Breast epithelium (tissue), 4 donors: ENCODE data around the gene SLFN13. TPM values are rescaled to one million over a fixed set of nuclear protein-coding genes. Genes with fewer than 3 reads are reported as not detected.
A peak's percentile ranks its signal among the peaks of the same experiment; 100 is the strongest.
"Not testable (repeated sequence)": the region's sequence is repeated elsewhere in the genome, so short reads cannot be mapped to it uniquely, and the experiment has no call there.

Source experiments
- DNase-seq, 2 donors: peaks; one replicate each; pipeline ENCODE4 v3.0.0-alpha.2; 2019; ENCODE audit warnings: low spot score in 2 of 2
- H3K27ac ChIP-seq, 2 donors: fragments of 200-600 bp; sonication (generic) in 1 of 2; one replicate each; pipeline ENCODE4 v1.5.1; 2016 to 2019; ENCODE audit warnings: mild to moderate bottlenecking in 1 of 2
- H3K27me3 ChIP-seq, 2 donors: fragments of 200-600 bp; sonication (generic) in 1 of 2; one replicate each; pipeline versions ENCODE4 v1.5.1 to v1.6.0; 2017 to 2019; ENCODE audit warnings: control low read depth in 1 of 2, mild to moderate bottlenecking in 1 of 2
- H3K36me3 ChIP-seq: fragments of 200-600 bp; one replicate; pipeline ENCODE4 v1.5.1; 2019
- H3K4me1 ChIP-seq, 2 donors: fragments of 200-600 bp; sonication (generic); one replicate each; pipeline ENCODE4 v1.5.1; 2016 to 2019; ENCODE audit warnings: control low read depth in 1 of 2
- H3K4me3 ChIP-seq, 3 donors: fragments of 200-600 bp; sonication (generic); 1 replicate in 2 of 3; 2 replicates in 1 of 3; pipeline ENCODE4 v1.5.1; 2016 to 2019; ENCODE audit warnings: mild to moderate bottlenecking in 3 of 3, moderate library complexity in 2 of 3
- H3K9me3 ChIP-seq, 2 donors: fragments of 200-600 bp; sonication (generic) in 1 of 2; one replicate each; pipeline ENCODE4 v1.5.1; 2016 to 2019; ENCODE audit warnings: control low read depth in 1 of 2
- CTCF ChIP-seq, 3 donors: fragments of 450-650 bp; IDR thresholded peaks; one replicate each; pipeline ENCODE4 v1.5.1; 2016 to 2017; ENCODE audit warnings: antibody characterized with exemption in 3 of 3, mild to moderate bottlenecking in 3 of 3, moderate library complexity in 3 of 3
- POLR2A ChIP-seq: fragments of 450-650 bp; IDR thresholded peaks from one replicate; pipeline ENCODE4 v1.6.1; 2016; ENCODE audit warnings: antibody characterized with exemption, mild to moderate bottlenecking, moderate library complexity
- POLR2AphosphoS5 ChIP-seq, 3 donors: sonication (generic); formaldehyde crosslinking; IDR thresholded peaks; one replicate each; pipeline ENCODE4 v1.6.1; 2017; ENCODE audit warnings: antibody characterized with exemption in 3 of 3
- intact Hi-C: fragments of 100-400 bp; cut with DNase I; formaldehyde crosslinking; loops from one replicate; pipeline ENCODE4 v1.15.1; 2023; ENCODE audit warnings: low total_unique reads
- total RNA-seq, 3 donors: library from RNA; depleted of rRNA; stranded (reverse); fragments of >200 nt; gene quantifications; one replicate each; pipeline ENCODE4 v1.1.0, GENCODE V29; 2016

The SLFN13 gene
- total RNA-seq, 3 donors from 2014 or later = 3.7 to 33.7 (median 26.5) TPM

DNA sequence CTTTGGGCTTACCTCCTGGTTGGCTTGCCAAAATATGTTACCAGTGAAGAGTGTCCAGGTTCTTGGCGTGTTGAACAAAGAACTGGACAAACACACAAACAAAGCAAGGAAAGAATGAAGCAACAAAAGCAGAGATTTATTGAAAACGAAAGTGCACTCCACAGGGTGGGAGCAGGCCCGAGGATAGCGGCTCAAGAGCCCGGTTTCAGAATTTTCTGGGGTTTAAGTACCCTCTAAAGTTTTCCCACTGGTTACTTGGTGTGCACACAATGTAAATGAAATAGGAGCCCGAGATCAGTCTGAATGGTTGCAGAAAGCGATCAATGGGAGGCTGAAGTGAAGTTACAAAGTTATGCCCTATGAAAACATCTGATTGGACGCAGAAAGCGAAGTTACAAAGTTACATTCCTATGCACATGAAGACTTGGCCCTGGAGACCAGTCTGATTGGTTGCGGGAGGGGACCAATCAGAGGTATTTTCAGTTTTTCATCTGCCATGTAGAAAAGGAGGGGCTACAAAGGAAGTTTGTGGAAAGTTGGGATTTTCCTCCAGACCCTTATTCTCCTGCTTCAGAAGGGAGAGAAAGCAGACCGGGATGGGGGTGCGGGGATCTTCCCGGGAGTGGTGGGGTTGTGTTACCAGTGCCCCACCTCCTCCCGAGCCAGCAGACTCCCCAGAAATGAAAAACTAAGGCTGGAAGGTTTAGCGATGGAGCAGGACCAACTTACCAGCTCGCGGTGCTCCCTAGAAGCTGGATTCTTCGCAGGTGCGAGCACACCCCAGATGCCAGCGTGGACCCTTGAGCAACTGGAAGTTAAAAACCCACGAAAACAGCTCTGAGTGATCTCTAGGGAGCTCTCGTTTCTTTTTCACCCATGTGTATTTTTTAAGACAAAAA lies 16.1 kb downstream of the SLFN13 start, which contains the start of gene SLFN12:
TSS of gene SLFN12 (minus strand) at position 325 of the 899 bp plus-strand sequence. CDS start 9,472 bp downstream, outside the sequence.
- DNase-seq = peak in 1 of 2 donors; percentile 67
- H3K4me3 ChIP-seq = peak within 1 kb of the TSS; percentile 47 to 68 (median 61)
- H3K36me3 ChIP-seq = no peaks in the 10 kb centered on the region
- TF ChIP-seq CTCF (IDR thresholded peaks at IDR 0.05) = no peak
- TF ChIP-seq POLR2AphosphoS5 (IDR thresholded peaks at IDR 0.05) = no peak
- no peak for TF ChIP-seq POLR2A
- H3K27me3 ChIP-seq = no peaks in the 10 kb centered on the region
- peak within 1 kb of the TSS; percentile 82 to 90 for H3K27ac ChIP-seq
- intact Hi-C loops = no loop called here
- H3K9me3 ChIP-seq = no peaks in the 10 kb centered on the region
- H3K4me1 ChIP-seq = peaks cover 0 to 12% of the 10 kb centered on the region in 2 donors

GRCh38 chr17:35429702-35430101 lies 18.9 kb downstream of the SLFN13 start:
- TF ChIP-seq CTCF (IDR thresholded peaks at IDR 0.05) = no peak
- no peak for TF ChIP-seq POLR2A
- TF ChIP-seq POLR2AphosphoS5 (IDR thresholded peaks at IDR 0.05) = no peak
- DNase-seq = no peak
- Histone ChIP-seq H3K36me3 (no peaks in the 10 kb centered on the region), H3K27ac (no peak overlapping the region), H3K9me3 (no peaks in the 10 kb centered on the region), H3K4me3 (no peak overlapping the region), H3K4me1 (peaks cover 0 to 12% of the 10 kb centered on the region in 2 donors), H3K27me3 (no peaks in the 10 kb centered on the region)
- intact Hi-C loops = no loop called here

GRCh38 chr17:35428229-35428628 lies 20.3 kb downstream of the SLFN13 start:
- Histone ChIP-seq H3K27ac (no peak overlapping the region), H3K27me3 (no peaks in the 10 kb centered on the region), H3K9me3 (no peaks in the 10 kb centered on the region), H3K4me1 (peaks cover 0 to 5% of the 10 kb centered on the region in 2 donors), H3K4me3 (no peak overlapping the region), H3K36me3 (no peaks in the 10 kb centered on the region)
- no peak for TF ChIP-seq POLR2AphosphoS5 (IDR thresholded peaks at IDR 0.05)
- TF ChIP-seq POLR2A = no peak
- no peak for TF ChIP-seq CTCF (IDR thresholded peaks at IDR 0.05)
- intact Hi-C loops = no loop called here
- DNase-seq = no peak

DNA sequence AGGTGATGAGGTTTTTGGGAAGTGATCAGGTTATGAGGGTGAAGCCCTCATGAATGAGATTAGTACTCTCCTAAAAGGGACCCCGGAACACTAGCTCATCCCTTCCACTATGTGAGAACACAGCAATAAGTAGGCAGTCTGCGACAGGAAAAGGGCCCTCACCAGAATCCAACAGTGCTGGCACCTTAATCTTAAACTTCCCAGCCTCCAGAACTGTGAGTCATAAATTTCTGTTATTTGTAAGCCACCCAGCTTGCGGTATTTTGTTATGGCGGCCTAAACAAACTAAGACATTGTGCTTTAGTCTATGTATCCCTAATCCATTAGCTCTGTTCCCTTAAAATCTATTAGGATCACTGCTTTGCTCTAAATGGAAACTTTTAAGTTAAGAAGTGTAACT lies 24.8 kb downstream of the SLFN13 start:
- H3K36me3 ChIP-seq = no peaks in the 10 kb centered on the region

DNA sequence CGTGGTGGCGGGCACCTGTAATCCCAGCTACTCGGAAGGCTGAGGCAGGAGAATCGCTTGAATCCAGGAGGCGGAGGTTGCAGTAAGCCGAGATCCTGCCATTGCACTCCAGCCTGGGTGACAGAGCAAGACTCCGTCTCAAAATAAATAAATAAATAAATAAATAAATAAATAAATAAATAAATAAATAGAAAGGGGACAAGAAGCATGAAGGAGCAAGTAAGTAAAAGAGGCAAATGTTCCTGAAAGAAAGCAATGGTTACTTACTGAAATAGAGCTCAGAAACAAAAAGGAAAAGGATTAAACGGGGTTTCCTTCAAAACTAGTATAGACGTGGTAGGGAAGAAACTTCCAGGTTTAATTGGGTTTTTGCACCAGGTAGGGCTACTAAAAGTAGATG lies 27.5 kb downstream of the SLFN13 start:
- intact Hi-C loops, H3K27me3 ChIP-seq, H3K27ac ChIP-seq, H3K4me1 ChIP-seq, H3K9me3 ChIP-seq, DNase-seq, H3K36me3 ChIP-seq, H3K4me3 ChIP-seq: not testable (repeated sequence)

More for the DNA sequence above, 24.8 kb downstream of the SLFN13 start:
- TF ChIP-seq CTCF (IDR thresholded peaks at IDR 0.05) (no peak), POLR2AphosphoS5 (IDR thresholded peaks at IDR 0.05) (no peak), POLR2A (no peak)
- Histone ChIP-seq H3K27me3 (no peaks in the 10 kb centered on the region), H3K4me3 (no peak overlapping the region), H3K4me1 (no peaks in the 10 kb centered on the region), H3K9me3 (no peaks in the 10 kb centered on the region), H3K27ac (no peak overlapping the region)
- DNase-seq = no peak
- intact Hi-C loops = no loop called here
